Measurements from ENCODE around the gene ZNF33A. TPM values are rescaled to one million over a fixed set of nuclear protein-coding genes. Genes with fewer than 3 reads are reported as not detected.

The ZNF33A gene
- total and polyA plus RNA-seq, 2 experiments from 2014 or later: 20.3 to 32.6 TPM

DNA sequence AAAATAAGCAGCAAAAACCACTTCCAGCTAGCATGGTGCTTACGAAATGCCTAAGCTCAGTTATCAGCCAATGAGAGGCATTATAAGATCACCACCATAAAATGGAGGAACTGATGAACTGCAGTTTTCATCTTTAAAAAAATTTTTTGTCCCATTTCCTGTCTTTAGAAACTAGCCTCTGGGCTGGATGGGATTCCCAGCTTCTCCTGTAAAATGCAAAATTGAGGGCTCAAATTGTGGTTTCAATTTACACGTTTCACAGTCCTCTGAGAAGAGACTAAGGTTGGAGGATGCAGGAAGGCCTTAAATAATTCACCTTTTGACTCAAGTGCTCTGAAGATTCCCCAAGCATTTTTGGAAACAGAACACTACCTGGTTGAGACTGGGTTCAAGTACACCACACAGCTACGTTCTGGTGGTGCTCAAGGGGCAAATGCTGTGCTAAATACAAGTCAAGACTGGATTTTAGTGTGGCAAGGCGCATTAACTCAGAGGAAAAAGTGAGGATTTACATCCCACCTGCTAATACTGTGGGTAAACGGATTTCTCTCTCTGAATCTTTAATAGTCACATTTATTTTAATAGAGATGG is 35.0 kb upstream of the ZNF33A start:
- Histone ChIP-seq H3K79me2 (replicated peaks; ENCODE audit: insufficient read depth) (no peaks in the 10 kb centered on the region), H2AFZ (peak overlapping the region; percentile 98), H3K9me2 (ENCODE audit: insufficient read depth) (no peaks in the 10 kb centered on the region), H3K4me1 (ENCODE audit: insufficient read depth) (no peaks in the 10 kb centered on the region), H3K4me3 (peak overlapping the region; percentile 63), H3K27me3 (ENCODE audit: insufficient read depth) (no peaks in the 10 kb centered on the region), H3K27ac (ENCODE audit: low read depth) (peak overlapping the region; percentile 40; the same call in 1 of the 2 replicates), H3K36me3 (ENCODE audit: insufficient read depth) (no peaks in the 10 kb centered on the region), H3K4me2 (peak overlapping the region; percentile 87), H4K20me1 (replicated peaks; ENCODE audit: insufficient read depth) (no peaks in the 10 kb centered on the region), H3F3A (replicated peaks; ENCODE audit: low read depth) (no peaks in the 10 kb centered on the region)
- peaks cover 13% of the 10 kb centered on the region; the same call in 2 of the 3 replicates for H3K36me3 Mint-ChIP-seq (ENCODE audit: low read depth)
- H3K27ac Mint-ChIP-seq: peak overlapping the region; percentile 88; the same call in 1 of the 2 replicates
- DNase-seq (ENCODE audit: low spot score) (peak; percentile 0), ATAC-seq (no peak)
- no peaks in the 10 kb centered on the region for H3K27me3 Mint-ChIP-seq (ENCODE audit: insufficient read depth, low read depth, poor library complexity)
- peak overlapping the region; percentile 86 for H3K4me3 Mint-ChIP-seq
- peaks cover 67% of the 10 kb centered on the region for H3K9me3 Mint-ChIP-seq
- no peak for TF ChIP-seq ZNF331 (CRISPR knock-in tag; IDR thresholded peaks at IDR 0.05; ENCODE audit: low read depth)
- no peaks in the 10 kb centered on the region; the same call in 2 of the 3 replicates for H3K4me1 Mint-ChIP-seq

GRCh38 chr10:37976091-37976879 is 34.2 kb upstream of the ZNF33A start, which contains the start of gene ZNF25:
TSS of gene ZNF25 (minus strand) at chr10:37976647. CDS start at chr10:37971722, 4,925 bp downstream.
- DNase-seq (ENCODE audit: low spot score): peak; percentile 99
- Histone ChIP-seq H3K4me3 (peak within 1 kb of the TSS; percentile 63), H3K9me2 (ENCODE audit: insufficient read depth) (no peaks in the 10 kb centered on the region), H4K20me1 (replicated peaks; ENCODE audit: insufficient read depth) (no peaks in the 10 kb centered on the region), H3K79me2 (replicated peaks; ENCODE audit: insufficient read depth) (no peaks in the 10 kb centered on the region), H2AFZ (peak within 1 kb of the TSS; percentile 98), H3K4me1 (ENCODE audit: insufficient read depth) (no peaks in the 10 kb centered on the region), H3K27ac (ENCODE audit: low read depth) (peak within 1 kb of the TSS; percentile 40; the same call in 1 of the 2 replicates), H3K36me3 (ENCODE audit: insufficient read depth) (no peaks in the 10 kb centered on the region), H3K4me2 (peak within 1 kb of the TSS; percentile 87), H3F3A (replicated peaks; ENCODE audit: low read depth) (no peaks in the 10 kb centered on the region), H3K27me3 (ENCODE audit: insufficient read depth) (no peaks in the 10 kb centered on the region)
- ATAC-seq: peak; percentile 97
- no peaks in the 10 kb centered on the region; the same call in 2 of the 3 replicates for H3K4me1 Mint-ChIP-seq
- H3K27me3 Mint-ChIP-seq (ENCODE audit: insufficient read depth, low read depth, poor library complexity): no peaks in the 10 kb centered on the region
- peaks cover 10% of the 10 kb centered on the region; the same call in 2 of the 3 replicates for H3K36me3 Mint-ChIP-seq (ENCODE audit: low read depth)
- H3K27ac Mint-ChIP-seq: peak within 1 kb of the TSS; percentile 88
- peaks cover 63% of the 10 kb centered on the region for H3K9me3 Mint-ChIP-seq
- TF ChIP-seq POLR2AphosphoS5 (IDR thresholded peaks at IDR 0.05; ENCODE audit: low read depth) (peak; percentile 60), CREB1 (CRISPR knock-in tag; IDR thresholded peaks at IDR 0.05; ENCODE audit: low read depth) (peak; percentile 93), CTCF (conservative IDR thresholded peaks at IDR 0.05; ENCODE audit: low read depth in 2 of 2) (peak; percentile 75 to 78), REST (IDR thresholded peaks at IDR 0.05; ENCODE audit: unreplicated experiment) (no peak), ZNF114 (CRISPR knock-in tag; IDR thresholded peaks at IDR 0.05) (no peak), ETS1 (IDR thresholded peaks at IDR 0.05) (peak; percentile 79), EZH2 (IDR thresholded peaks at IDR 0.05; ENCODE audit: low read depth, unreplicated experiment) (no peak)
- peak within 1 kb of the TSS; percentile 86 for H3K4me3 Mint-ChIP-seq
